ENCODE data around the gene FABP1.

Gene FABP1

GRCh38 chr2:88127888-88128653 lies at the start of gene FABP1:
TSS of gene FABP1 (minus strand) at chr2:88128062. CDS start at chr2:88128017, 45 bp downstream.
- DNase-seq (ENCODE audit: low read depth in 2 of 3, low spot score in 2 of 3) = no peak

- no peak for DNase-seq (ENCODE audit: low read depth in 2 of 3, low spot score in 2 of 3)
Measured at GRCh38 chr2:88177556-88177955, 49.7 kb upstream of the FABP1 start.

GRCh38 chr2:88176352-88176984 lies 48.6 kb upstream of the FABP1 start:
- no peak for DNase-seq (ENCODE audit: low read depth in 2 of 3, low spot score in 2 of 3)

- no peak for DNase-seq (ENCODE audit: low read depth in 2 of 3, low spot score in 2 of 3)
Measured at GRCh38 chr2:88172882-88173281, 45.0 kb upstream of the FABP1 start.

GRCh38 chr2:88171966-88172365 lies 44.1 kb upstream of the FABP1 start:
- DNase-seq (ENCODE audit: low read depth in 2 of 3, low spot score in 2 of 3) = no peak

GRCh38 chr2:88170472-88170892 lies 42.6 kb upstream of the FABP1 start:
- no peak for DNase-seq (ENCODE audit: low read depth in 2 of 3, low spot score in 2 of 3)

GRCh38 chr2:88168386-88168785 lies 40.5 kb upstream of the FABP1 start:
- DNase-seq (ENCODE audit: low read depth in 2 of 3, low spot score in 2 of 3) = no peak

GRCh38 chr2:88167740-88168139 lies 39.9 kb upstream of the FABP1 start:
- no peak for DNase-seq (ENCODE audit: low read depth in 2 of 3, low spot score in 2 of 3)

GRCh38 chr2:88165332-88166003 lies 37.6 kb upstream of the FABP1 start:
- no peak for DNase-seq (ENCODE audit: low read depth in 2 of 3, low spot score in 2 of 3)

GRCh38 chr2:88161446-88162244 lies 33.8 kb upstream of the FABP1 start:
- no peak for DNase-seq (ENCODE audit: low read depth in 2 of 3, low spot score in 2 of 3)

- DNase-seq (ENCODE audit: low read depth in 2 of 3, low spot score in 2 of 3) = no peak
Measured at GRCh38 chr2:88160517-88160916, 32.7 kb upstream of the FABP1 start.

- peak in 1 of 3 experiments; percentile 7 for DNase-seq (ENCODE audit: low read depth in 2 of 3, low spot score in 2 of 3)
Measured at GRCh38 chr2:88159955-88160415, 32.1 kb upstream of the FABP1 start.

GRCh38 chr2:88159481-88159880 lies 31.6 kb upstream of the FABP1 start:
- no peak for DNase-seq (ENCODE audit: low read depth in 2 of 3, low spot score in 2 of 3)

- DNase-seq (ENCODE audit: low read depth in 2 of 3, low spot score in 2 of 3) = no peak
Measured at GRCh38 chr2:88148929-88149438, 21.1 kb upstream of the FABP1 start.

- DNase-seq (ENCODE audit: low read depth in 2 of 3, low spot score in 2 of 3) = no peak
Measured at GRCh38 chr2:88147145-88147544, 19.3 kb upstream of the FABP1 start.

- no peak for DNase-seq (ENCODE audit: low read depth in 2 of 3, low spot score in 2 of 3)
Measured at GRCh38 chr2:88146590-88146989, 18.7 kb upstream of the FABP1 start.

GRCh38 chr2:88144914-88145497 lies 17.1 kb upstream of the FABP1 start:
- no peak for DNase-seq (ENCODE audit: low read depth in 2 of 3, low spot score in 2 of 3)

- DNase-seq (ENCODE audit: low read depth in 2 of 3, low spot score in 2 of 3) = no peak
Measured at GRCh38 chr2:88144271-88144670, 16.4 kb upstream of the FABP1 start.

- DNase-seq (ENCODE audit: low read depth in 2 of 3, low spot score in 2 of 3) = no peak
Measured at GRCh38 chr2:88141952-88142351, 14.1 kb upstream of the FABP1 start.

GRCh38 chr2:88139804-88140203 lies 11.9 kb upstream of the FABP1 start:
- no peak for DNase-seq (ENCODE audit: low read depth in 2 of 3, low spot score in 2 of 3)

All from activated CD8-positive, alpha-beta memory T cell treated with anti-CD3 and anti-CD28 coated beads for 48 hours (primary cell).